Right ventricle myocardium inferior (tissue), 1 donor: ENCODE measurements around the gene RNU1-1. TPM values are rescaled to one million over a fixed set of nuclear protein-coding genes. Genes with fewer than 3 reads are reported as not detected.
"Not testable (repeated sequence)": the region's sequence is repeated elsewhere in the genome, so short reads cannot be mapped to it uniquely, and the experiment has no call there.

Experiments
- ATAC-seq: fragments of 200-7000 bp; cut with Tn5 transposase; one replicate; pipeline ENCODE4 v1.9.1; 2020; ENCODE audit warnings: mild to moderate bottlenecking, moderate library complexity
- DNase-seq: peaks from one replicate; pipeline ENCODE4 v3.0.0; 2021; ENCODE audit errors: missing footprints
- intact Hi-C: fragments of 100-400 bp; cut with DNase I; formaldehyde crosslinking; loops from one replicate; pipeline ENCODE4 v1.11.0; 2022
- total RNA-seq: library from RNA; stranded (reverse); fragmentation: NEBNext Ultra II Directional; extraction: Animal tissue kit (Norgen Biotek cat#: 25700); gene quantifications from one replicate; pipeline ENCODE4 v1.2.1, GENCODE V29; 2021
- donor health status: DM: no; HTN: yes; CAD: no; lungs with severe emphysema.

RNU1-1 gene
- total RNA-seq, 1 donor from 2014 or later = 4,572 TPM

GRCh38 chr1:16532235-16532991 lies 18.3 kb upstream of the RNU1-1 start:
- DNase-seq, intact Hi-C loops: not testable (repeated sequence)

DNA sequence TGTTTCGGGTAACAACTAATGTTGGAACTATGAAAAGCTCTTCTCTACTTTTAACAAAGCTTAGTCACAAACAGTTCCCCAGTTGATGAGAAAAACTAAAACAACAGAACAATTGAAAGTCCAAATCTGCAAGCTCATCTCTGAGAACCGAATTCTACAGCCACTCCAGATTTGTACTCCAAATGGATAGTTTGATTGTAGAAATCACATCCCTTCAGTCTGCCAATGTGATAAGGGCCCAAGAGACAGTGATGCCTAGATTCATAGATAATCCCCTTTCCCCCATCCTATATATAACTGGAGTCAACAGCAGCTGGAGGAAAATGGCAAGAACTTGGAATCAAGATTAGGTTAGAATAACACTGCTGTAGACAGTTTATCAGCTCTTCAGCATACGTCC lies 14.3 kb upstream of the RNU1-1 start:
- ATAC-seq, DNase-seq, intact Hi-C loops: not testable (repeated sequence)

More at GRCh38 chr1:16532235-16532991, 18.3 kb upstream of the RNU1-1 start:
- ATAC-seq = not testable (repeated sequence)

DNA sequence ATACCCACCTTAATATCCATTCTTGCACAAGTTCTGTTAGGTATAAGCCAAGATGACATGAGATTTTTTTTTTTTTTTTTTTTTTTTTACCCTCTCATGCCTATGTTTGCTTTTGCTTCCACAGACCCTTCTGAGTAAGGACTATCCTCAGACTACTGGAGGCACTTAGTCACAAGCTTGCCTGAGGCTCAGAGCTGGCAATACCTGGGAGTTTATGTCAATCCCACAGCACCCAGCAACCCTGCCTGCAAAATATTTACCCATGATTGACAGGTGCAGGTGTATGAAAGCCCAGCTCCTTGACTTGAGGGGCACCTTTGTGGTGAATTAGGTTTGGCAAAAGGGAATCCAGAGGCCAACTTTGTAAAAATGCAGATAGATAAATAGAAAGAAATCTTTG lies 11.7 kb upstream of the RNU1-1 start:
- DNase-seq, intact Hi-C loops, ATAC-seq: not testable (repeated sequence)

DNA sequence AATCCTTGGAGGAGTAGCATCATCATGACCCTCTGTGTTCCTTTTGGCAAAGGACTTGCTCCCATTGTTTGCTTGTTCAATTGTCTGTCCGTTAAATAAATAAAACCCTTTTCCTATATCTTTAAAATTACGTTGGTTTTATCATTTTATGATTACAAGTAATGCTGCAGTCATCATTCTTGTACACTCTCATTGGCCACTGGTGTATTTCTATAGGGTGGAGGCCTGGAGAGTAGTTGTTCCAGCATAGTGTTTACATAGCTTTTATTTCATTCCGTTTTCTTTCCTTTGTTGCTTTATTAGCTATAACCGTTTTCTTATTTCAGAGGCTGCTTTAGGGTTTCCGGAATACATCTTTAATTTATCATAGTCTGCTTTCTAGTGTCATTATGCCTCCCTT lies 7.6 kb upstream of the RNU1-1 start:
- intact Hi-C loops, ATAC-seq, DNase-seq: not testable (repeated sequence)

DNA sequence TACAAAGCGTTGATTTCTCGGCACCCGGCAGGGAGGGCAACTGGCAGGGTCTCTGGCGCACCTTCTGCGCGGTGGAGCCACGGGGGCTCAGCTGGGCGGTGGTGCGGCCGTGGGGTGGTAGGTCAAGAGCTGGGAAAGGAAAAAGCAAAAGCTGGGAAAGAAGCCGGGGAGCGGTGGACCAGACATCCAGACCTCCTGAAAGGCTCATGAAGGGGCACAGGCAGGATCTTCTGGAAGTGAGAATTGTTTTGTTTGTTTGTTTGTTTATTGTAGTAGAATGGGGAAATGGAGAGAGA lies 7.2 kb upstream of the RNU1-1 start:
- no peak for DNase-seq
- intact Hi-C loops = no loop called here

GRCh38 chr1:16520435-16521287 lies 6.6 kb upstream of the RNU1-1 start:
- ATAC-seq, intact Hi-C loops: not testable (repeated sequence)
- DNase-seq = peak; percentile 64

More for the DNA sequence above, 7.2 kb upstream of the RNU1-1 start:
- no peak for ATAC-seq

DNA sequence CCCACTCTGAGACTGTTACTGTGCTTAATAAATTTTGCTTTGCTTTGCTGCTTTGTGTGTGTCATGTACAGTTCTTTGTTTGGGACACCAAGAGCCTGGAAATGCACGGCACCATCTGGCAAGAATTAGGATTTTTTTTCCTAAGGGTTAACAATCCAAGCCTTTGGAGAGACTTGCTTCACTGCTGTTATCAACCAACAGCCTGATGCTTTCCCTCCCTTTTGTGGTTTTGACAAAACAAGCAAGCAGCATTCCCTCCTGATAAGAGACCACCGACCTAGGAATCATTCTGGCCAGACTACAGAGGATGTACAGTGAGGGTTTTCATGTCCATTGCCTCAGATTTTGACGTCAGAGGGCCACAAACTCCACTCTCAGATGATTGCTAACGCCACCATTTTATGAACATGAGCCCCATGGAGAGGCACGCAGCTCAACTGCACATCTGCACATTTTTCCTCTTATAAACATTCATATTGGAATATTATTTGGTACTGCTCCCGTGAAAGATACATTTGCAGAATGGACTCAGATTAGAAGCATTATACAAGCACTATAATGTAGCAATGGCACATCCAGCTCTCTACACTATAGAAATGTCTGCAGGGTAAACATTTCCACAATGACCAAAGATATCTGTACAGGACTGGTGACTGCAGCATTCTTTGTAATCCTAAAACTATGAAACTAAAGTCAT lies 5.3 kb upstream of the RNU1-1 start:
- ATAC-seq, DNase-seq, intact Hi-C loops: not testable (repeated sequence)

- ATAC-seq, intact Hi-C loops, DNase-seq: not testable (repeated sequence)
Observed at GRCh38 chr1:16518913-16519254, 4.8 kb upstream of the RNU1-1 start.

DNA sequence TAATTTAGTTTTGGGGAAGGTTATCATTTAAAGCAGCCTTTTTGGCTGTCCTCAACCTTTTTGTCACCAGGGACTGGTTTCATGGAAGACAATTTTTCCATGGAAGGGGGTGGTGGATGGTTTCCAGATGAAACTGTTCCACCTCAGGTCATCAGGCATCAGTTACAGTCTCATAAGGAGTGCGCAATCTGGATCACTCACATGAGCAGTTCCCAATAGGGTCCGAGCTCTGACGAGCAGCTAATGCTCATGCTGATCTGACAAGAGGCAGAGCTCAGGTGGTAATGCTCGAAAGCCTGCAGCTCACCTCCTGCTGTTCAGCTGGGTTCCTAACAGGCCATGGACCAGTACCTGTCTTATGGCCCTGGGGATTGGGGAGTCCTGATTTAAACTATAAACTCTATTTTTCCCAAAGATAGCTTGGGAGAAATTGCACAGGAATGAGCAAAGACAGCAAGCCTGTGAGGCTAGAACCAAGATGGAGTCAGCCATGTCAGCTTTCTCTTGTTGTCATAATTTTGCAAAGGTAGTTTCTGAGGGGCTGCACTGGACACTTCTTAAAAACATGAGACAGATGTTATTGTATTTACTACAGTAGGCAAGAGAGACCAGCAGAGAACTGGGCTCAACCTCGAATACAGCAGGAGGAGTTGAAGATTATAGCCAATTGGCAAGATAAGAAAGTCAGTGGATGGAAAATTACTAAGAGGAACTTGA lies 2.8 kb upstream of the RNU1-1 start:
- DNase-seq, ATAC-seq, intact Hi-C loops: not testable (repeated sequence)

DNA sequence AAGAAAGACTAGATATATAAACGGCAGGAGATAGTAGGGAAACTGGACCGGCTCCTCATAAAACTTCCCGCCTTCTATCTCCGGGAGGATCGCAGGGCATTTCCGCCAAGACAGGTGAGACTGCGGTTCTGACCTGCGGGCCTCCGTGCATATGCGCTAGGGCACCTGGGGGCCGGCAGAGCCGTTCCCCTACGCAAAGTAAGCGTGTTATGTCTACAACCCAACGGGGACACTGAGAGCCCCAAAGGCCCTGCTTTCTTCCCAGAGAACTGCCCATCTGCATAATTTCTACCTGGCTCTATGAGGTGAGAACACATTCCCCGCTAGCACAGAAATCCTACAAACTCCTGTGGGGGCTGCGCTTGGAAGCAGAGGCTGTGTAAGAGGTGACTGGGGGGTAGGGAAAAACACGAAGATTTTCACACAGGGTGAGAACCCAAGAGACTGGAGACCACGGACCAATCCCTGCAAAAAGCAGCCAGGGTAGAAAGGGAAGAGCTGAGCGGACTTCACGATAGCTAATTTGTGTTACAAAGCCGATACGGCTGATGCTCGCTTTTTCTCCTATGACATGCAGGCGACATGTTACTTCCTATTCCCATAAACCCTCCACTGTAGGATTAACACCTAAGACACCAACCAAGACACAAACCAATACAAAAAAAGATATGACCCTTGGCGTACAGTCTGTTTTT lies 526 bp downstream of the RNU1-1 start:
- intact Hi-C loops, DNase-seq: not testable (repeated sequence)
- peak; percentile 97 for ATAC-seq

DNA sequence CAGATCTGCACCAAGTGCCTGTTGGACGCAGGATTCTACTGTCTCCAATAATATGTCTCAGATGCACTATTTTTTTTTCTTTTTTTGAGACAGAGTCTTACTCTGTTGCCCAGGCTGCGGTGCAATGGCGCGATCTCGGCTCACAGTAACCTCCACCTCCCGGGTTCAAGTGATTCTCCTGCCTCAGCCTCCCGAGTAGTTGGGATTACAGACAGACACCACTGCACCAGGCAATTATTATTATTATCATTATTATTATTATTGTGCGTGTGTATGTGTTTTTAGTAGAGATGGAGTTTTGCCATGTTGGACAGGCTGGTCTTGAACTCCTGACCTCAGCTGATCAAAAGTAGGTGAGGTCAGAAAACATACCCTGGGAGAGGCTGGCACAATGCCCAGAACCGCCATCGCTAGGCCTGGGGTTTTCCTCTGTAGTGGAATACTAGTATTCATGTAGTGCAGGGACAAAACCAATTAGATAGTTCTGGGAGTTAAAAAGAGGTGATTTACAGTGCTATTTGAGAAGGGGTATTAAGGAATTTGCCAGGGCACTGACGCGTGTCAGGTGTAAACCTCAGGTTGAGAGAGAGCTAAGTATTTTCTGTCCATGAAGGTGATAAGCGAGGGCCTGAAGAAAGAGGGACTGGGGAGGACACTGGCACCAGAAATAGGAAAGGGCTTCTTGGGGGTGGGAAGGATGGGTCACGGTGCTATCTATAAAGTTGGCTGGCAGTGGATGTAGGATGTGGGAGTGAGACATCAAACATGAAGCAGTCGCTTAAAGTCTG lies 1.3 kb downstream of the RNU1-1 start:
- intact Hi-C loops, DNase-seq, ATAC-seq: not testable (repeated sequence)

- ATAC-seq, intact Hi-C loops, DNase-seq: not testable (repeated sequence)
Observed at GRCh38 chr1:16511926-16512325, 2.2 kb downstream of the RNU1-1 start.

DNA sequence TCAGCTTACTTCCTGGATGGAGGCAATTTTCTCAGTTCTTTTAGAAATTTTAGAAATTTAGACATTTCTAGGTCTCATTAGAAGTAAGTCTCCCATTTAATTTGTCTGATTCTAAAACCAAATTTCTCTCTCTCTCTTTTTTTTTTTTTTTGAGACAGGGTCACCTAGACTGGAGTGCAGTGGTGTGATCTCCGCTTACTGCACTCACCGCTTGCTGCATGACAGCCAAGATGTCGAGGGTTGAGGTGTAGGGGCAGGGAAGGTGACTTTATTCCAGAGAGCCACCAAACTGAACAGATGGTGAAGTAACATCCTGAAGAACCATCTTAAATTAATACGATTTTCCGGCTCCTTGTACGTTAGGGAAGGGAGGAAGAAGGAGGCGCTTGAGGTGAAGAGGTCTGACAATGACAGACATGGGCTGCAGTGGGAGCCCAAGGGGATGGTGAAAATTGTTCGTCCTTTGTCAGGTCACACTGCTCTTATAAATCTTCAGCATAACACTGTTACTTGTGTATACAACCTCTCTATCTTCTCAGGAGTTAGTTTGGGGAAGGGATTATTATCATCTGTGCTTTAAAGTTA lies 5.1 kb downstream of the RNU1-1 start:
- ATAC-seq, intact Hi-C loops, DNase-seq: not testable (repeated sequence)

- ATAC-seq, DNase-seq, intact Hi-C loops: not testable (repeated sequence)
Observed at GRCh38 chr1:16506364-16507136, 7.5 kb downstream of the RNU1-1 start.

GRCh38 chr1:16505870-16506269 lies 8.2 kb downstream of the RNU1-1 start:
- ATAC-seq, DNase-seq, intact Hi-C loops: not testable (repeated sequence)

GRCh38 chr1:16503494-16503893 lies 10.6 kb downstream of the RNU1-1 start:
- ATAC-seq (no peak), DNase-seq (no peak)
- intact Hi-C loops = no loop called here
